Ovary (tissue), 9 donors: ENCODE data around the gene PPM1K. TPM values are rescaled to one million over a fixed set of nuclear protein-coding genes. Genes with fewer than 3 reads are reported as not detected.
A peak's percentile ranks its signal among the peaks of the same experiment; 100 is the strongest.

Experiments
- DNase-seq, 5 donors: peaks; one replicate each; pipeline ENCODE4 v3.0.0-alpha.2; 2019 to 2020
- H3K27ac ChIP-seq, 2 donors: fragments of 200-600 bp; one replicate each; pipeline versions ENCODE4 v1.5.1 to v1.8.0; 2019 to 2022
- H3K27me3 ChIP-seq: fragments of 200-600 bp; one replicate; pipeline ENCODE4 v1.8.0; 2022
- H3K36me3 ChIP-seq: fragments of 200-600 bp; sonication (generic); one replicate; pipeline ENCODE4 v1.5.1; 2019
- H3K4me1 ChIP-seq: one replicate; pipeline ENCODE4 v1.8.1; 2013; ENCODE audit warnings: mild to moderate bottlenecking, moderate library complexity; ENCODE audit not compliant: insufficient read depth
- H3K4me3 ChIP-seq: fragments of 200-600 bp; sonication (generic); one replicate; pipeline ENCODE4 v1.5.1; 2017
- H3K9me3 ChIP-seq, 2 donors: fragments of 200-600 bp in 1 of 2; sonication (generic) in 1 of 2; one replicate each; pipeline versions ENCODE4 v1.5.1 to v1.8.1; 2013 to 2019; ENCODE audit warnings: mild to moderate bottlenecking in 1 of 2, moderate library complexity in 1 of 2
- EP300 ChIP-seq: sonication (generic); formaldehyde crosslinking; IDR thresholded peaks from one replicate; pipeline ENCODE4 v1.6.1; 2017; ENCODE audit warnings: antibody characterized with exemption
- POLR2A ChIP-seq: fragments of 450-650 bp; IDR thresholded peaks from one replicate; pipeline ENCODE4 v1.6.1; 2017; ENCODE audit warnings: antibody characterized with exemption, mild to moderate bottlenecking, moderate library complexity
- WGBS, 3 donors: extraction: QIAGEN DNeasy Blood & Tissue Kit in 1 of 3; methylation state at CpG; one replicate each; pipeline versions ENCODE4 v1.1.5 to v1.1.7; 2013 to 2017; 5-methylcytosine and 5-hydroxymethylcytosine counted together
- intact Hi-C, 4 donors: fragments of 100-400 bp; cut with DNase I; formaldehyde crosslinking; loops; one replicate each; pipeline versions ENCODE4 v1.11.0 to v1.15.1; 2022 to 2023
- polyA plus RNA-seq, 2 donors: library from polyadenylated mRNA; stranded (reverse); fragments of 200-250 nt in 1 of 2; fragments of 350-450 nt in 1 of 2; fragmentation: Illumina TruSeq in 1 of 2; extraction: RNeasy Lipid Tissue Mini Kit (QIAGEN cat#74804) in 1 of 2; gene quantifications; one replicate each; pipeline ENCODE4 v1.2.3, GENCODE V29; 2013 to 2014
- total RNA-seq, 7 donors: library from RNA; depleted of rRNA in 2 of 7; stranded (reverse); fragments of >200 nt in 2 of 7; fragmentation: NEBNext Ultra II Directional in 3 of 7; extraction: Animal tissue kit (Norgen Biotek cat#: 25700) in 3 of 7; gene quantifications; one replicate each; pipeline versions ENCODE4 v1.1.0 to v1.2.4, GENCODE V29; 2016 to 2023
- TF ChIP-seq, protein P1 (sequence below), 3 donors: fragments of 450-650 bp in 2 of 3; fragments of 200-600 bp in 1 of 3; IDR thresholded peaks; one replicate each; pipeline versions ENCODE4 v1.5.1 to v1.8.0; 2016 to 2022; ENCODE audit warnings: antibody characterized with exemption in 3 of 3, mild to moderate bottlenecking in 1 of 3
- donor health status: DM: no; HTN: no; CAD: no; lungs with moderate emphysema.
- donor health status: DM: no; HTN: no; CAD: no.
- donor health status: Bipolar disorder and iron deficiency.
- donor health status: DM: yes; HTN: yes; CAD: no.
- donor health status: DM: no; HTN: no; CAD: no.
- donor health status: DM: yes; HTN: yes; CAD: no.

PPM1K gene
- total and polyA plus RNA-seq, 9 donors, result 33.6 to 111 (median 50.5) TPM

DNA sequence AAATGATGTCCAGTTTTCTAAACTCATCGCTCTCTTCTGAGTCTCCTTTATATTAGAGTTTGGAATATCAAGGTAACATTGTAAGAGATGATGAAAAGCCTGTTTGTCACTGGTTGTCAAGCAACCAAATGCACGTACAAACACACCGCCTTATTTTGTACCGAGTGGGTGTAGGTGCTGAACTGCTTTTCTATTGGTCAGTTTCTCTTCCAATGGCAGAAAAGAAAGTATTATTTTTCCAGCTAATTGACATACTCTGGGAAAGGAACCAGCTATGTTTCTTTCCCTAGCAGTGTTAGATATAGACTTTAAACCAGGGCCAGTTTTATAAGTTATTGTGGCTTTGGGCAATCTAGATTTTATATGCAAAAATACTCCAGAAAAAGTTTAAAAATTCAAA lies 6.6 kb upstream of the PPM1K start:
- Histone ChIP-seq H3K4me1 (peaks cover 13% of the 10 kb centered on the region), H3K4me3 (no peak overlapping the region), H3K27ac (peak overlapping the region in 1 of 2 donors; percentile 83), H3K9me3 (no peaks in the 10 kb centered on the region), H3K27me3 (no peaks in the 10 kb centered on the region), H3K36me3 (no peaks in the 10 kb centered on the region)
- 7 to 14% (median 8%) methylated on average over 4 of the region's 4 CpGs for WGBS, 3 donors
- peak in 2 of 5 donors; percentile 34 to 78 for DNase-seq
- TF ChIP-seq, protein P1, sequence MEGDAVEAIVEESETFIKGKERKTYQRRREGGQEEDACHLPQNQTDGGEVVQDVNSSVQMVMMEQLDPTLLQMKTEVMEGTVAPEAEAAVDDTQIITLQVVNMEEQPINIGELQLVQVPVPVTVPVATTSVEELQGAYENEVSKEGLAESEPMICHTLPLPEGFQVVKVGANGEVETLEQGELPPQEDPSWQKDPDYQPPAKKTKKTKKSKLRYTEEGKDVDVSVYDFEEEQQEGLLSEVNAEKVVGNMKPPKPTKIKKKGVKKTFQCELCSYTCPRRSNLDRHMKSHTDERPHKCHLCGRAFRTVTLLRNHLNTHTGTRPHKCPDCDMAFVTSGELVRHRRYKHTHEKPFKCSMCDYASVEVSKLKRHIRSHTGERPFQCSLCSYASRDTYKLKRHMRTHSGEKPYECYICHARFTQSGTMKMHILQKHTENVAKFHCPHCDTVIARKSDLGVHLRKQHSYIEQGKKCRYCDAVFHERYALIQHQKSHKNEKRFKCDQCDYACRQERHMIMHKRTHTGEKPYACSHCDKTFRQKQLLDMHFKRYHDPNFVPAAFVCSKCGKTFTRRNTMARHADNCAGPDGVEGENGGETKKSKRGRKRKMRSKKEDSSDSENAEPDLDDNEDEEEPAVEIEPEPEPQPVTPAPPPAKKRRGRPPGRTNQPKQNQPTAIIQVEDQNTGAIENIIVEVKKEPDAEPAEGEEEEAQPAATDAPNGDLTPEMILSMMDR (IDR thresholded peaks at IDR 0.05), result no peak
- TF ChIP-seq POLR2A, result peak; percentile 49
- intact Hi-C loops, result no loop called here

GRCh38 chr4:88286897-88287296 lies 2.5 kb upstream of the PPM1K start:
- Histone ChIP-seq H3K4me3 (no peak overlapping the region), H3K36me3 (no peaks in the 10 kb centered on the region), H3K9me3 (no peaks in the 10 kb centered on the region), H3K4me1 (peaks cover 14% of the 10 kb centered on the region), H3K27me3 (no peaks in the 10 kb centered on the region), H3K27ac (peak overlapping the region in 1 of 2 donors; percentile 100)
- no peak for DNase-seq
- intact Hi-C loops, result loop anchor here in 2 of 4 donors (10.0 kb wide), 2 partner anchors 58 to 88 kb away; partner anchors contain the start of gene HERC6 (in 1 of the 2)
- TF ChIP-seq EP300 (no peak), POLR2A (no peak)
- TF ChIP-seq, protein P1 (IDR thresholded peaks at IDR 0.05), result no peak

GRCh38 chr4:88285235-88285653 lies 883 bp upstream of the PPM1K start:
- intact Hi-C loops, result loop anchor here in 2 of 4 donors (10.0 kb wide), 2 partner anchors 60 to 90 kb away; partner anchors contain the start of gene HERC6 (in 1 of the 2)
- DNase-seq, result no peak
- H3K4me1 ChIP-seq, result peaks cover 16% of the 10 kb centered on the region
- H3K4me3 ChIP-seq, result peak overlapping the region; percentile 50
- H3K27me3 ChIP-seq, result no peaks in the 10 kb centered on the region
- no peaks in the 10 kb centered on the region for H3K9me3 ChIP-seq
- no peaks in the 10 kb centered on the region for H3K36me3 ChIP-seq
- WGBS, 3 donors, result 8 to 28% (median 17%) methylated on average over 4 of the region's 4 CpGs
- TF ChIP-seq EP300 (no peak), POLR2A (no peak)
- TF ChIP-seq, protein P1 (IDR thresholded peaks at IDR 0.05), result no peak
- H3K27ac ChIP-seq, result peak overlapping the region in 1 of 2 donors; percentile 100

DNA sequence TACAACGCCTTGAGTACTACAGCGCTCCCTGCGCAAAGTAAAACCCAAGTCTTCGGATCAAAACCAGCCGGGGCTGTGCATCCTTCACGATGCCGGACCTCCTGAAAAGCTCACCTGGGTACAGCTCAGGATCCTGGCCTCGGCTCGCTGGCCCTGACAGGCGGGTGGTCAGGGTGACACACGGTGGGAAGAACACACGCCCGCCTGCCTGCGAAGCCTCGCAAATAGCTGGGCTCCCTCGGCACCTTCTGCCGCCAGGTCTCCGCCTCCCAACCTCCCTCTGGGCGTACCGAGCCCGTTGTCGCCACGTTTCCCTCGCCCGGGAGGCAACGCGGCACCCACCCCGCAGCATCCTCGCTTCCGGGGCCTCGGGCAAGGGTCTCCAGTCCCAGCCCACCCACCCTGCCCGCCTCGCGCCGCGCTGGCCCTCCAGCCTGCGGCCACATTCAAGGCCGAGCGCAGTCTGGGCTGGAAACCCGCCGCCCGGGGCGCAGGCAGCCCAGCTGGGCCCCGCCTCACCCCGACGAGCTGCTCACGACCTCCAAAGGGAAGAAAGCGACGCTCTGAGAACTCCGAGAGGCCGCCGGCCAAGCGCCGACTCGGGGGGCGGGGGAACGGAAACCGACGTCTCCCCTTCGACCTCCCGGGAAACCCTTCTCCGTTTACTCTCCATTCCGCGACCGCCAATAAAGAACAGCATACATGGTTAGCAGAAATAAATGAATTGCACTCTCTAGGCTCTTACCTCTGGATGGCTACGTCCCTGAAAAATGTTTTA lies 511 bp downstream of the PPM1K start:
- DNase-seq, result peak; percentile 71 to 85 (median 79)
- peaks cover 17% of the 10 kb centered on the region for H3K4me1 ChIP-seq
- H3K9me3 ChIP-seq, result no peaks in the 10 kb centered on the region
- H3K27me3 ChIP-seq, result no peaks in the 10 kb centered on the region
- intact Hi-C loops, result loop anchor here in 3 of 4 donors (5.0 to 10.0 kb wide), 3 partner anchors 61 to 173 kb away; partner anchors contain the start of genes HERC5 (in 1 of the 3) and HERC6 (in 1 of the 3)
- no peaks in the 10 kb centered on the region for H3K36me3 ChIP-seq
- TF ChIP-seq EP300, result peak; percentile 12
- TF ChIP-seq, protein P1 (IDR thresholded peaks at IDR 0.05), result no peak
- TF ChIP-seq POLR2A, result peak; percentile 33
- peak overlapping the region; percentile 98 to 100 for H3K27ac ChIP-seq
- H3K4me3 ChIP-seq, result peak overlapping the region; percentile 91
- 0% methylated on average over 54 to 66 of the region's 66 CpGs for WGBS, 3 donors
